Activated CD4-positive, alpha-beta T cell treated with anti-CD3 and anti-CD28 coated beads, Interleukin-2, amount 10 ng/mL, durations not matched to agents 7 days and 5 days (primary cell): ENCODE measurements around the gene ALG6. TPM values are rescaled to one million over a fixed set of nuclear protein-coding genes. Genes with fewer than 3 reads are reported as not detected.

Experiments
- CTCF ChIA-PET: fragments of 350-600 bp; sonication (Branson Sonifier 250); formaldehyde crosslinking; loops from one replicate; lab custom pipeline; 2021; ENCODE audit warnings: antibody characterized with exemption; lab: Charles Lee
- POLR2A ChIA-PET: fragments of 350-600 bp; sonication (Branson Sonifier 250); formaldehyde crosslinking; loops from one replicate; lab custom pipeline; 2021; ENCODE audit warnings: antibody characterized with exemption; lab: Charles Lee
- DNase-seq: peaks from one replicate; pipeline ENCODE4 v3.0.0-alpha.2; 2020
- H3K27ac Mint-ChIP-seq: one replicate; pipeline ENCODE4 v1.8.0; 2021; ENCODE audit warnings: mild to moderate bottlenecking, moderate library complexity, mixed read lengths
- H3K27me3 Mint-ChIP-seq: one replicate; pipeline ENCODE4 v1.8.0; 2021; ENCODE audit warnings: mixed read lengths
- H3K36me3 Mint-ChIP-seq: one replicate; pipeline ENCODE4 v1.8.0; 2021; ENCODE audit warnings: low read depth, mixed read lengths
- H3K4me1 Mint-ChIP-seq: one replicate; pipeline ENCODE4 v1.8.0; 2021; ENCODE audit warnings: mixed read lengths
- H3K4me3 Mint-ChIP-seq: one replicate; pipeline ENCODE4 v1.8.0; 2021; ENCODE audit warnings: mild to moderate bottlenecking, moderate library complexity, mixed read lengths
- H3K9me3 Mint-ChIP-seq: one replicate; pipeline ENCODE4 v1.8.0; 2021; ENCODE audit warnings: mixed read lengths
- total RNA-seq, 2 experiments: library from RNA; stranded (reverse); gene quantifications; one replicate each; pipeline ENCODE4 v1.2.3, GENCODE V29; 2021

The ALG6 gene
- total RNA-seq = 10 to 100 TPM; 26.9 to 28.9 TPM

DNA sequence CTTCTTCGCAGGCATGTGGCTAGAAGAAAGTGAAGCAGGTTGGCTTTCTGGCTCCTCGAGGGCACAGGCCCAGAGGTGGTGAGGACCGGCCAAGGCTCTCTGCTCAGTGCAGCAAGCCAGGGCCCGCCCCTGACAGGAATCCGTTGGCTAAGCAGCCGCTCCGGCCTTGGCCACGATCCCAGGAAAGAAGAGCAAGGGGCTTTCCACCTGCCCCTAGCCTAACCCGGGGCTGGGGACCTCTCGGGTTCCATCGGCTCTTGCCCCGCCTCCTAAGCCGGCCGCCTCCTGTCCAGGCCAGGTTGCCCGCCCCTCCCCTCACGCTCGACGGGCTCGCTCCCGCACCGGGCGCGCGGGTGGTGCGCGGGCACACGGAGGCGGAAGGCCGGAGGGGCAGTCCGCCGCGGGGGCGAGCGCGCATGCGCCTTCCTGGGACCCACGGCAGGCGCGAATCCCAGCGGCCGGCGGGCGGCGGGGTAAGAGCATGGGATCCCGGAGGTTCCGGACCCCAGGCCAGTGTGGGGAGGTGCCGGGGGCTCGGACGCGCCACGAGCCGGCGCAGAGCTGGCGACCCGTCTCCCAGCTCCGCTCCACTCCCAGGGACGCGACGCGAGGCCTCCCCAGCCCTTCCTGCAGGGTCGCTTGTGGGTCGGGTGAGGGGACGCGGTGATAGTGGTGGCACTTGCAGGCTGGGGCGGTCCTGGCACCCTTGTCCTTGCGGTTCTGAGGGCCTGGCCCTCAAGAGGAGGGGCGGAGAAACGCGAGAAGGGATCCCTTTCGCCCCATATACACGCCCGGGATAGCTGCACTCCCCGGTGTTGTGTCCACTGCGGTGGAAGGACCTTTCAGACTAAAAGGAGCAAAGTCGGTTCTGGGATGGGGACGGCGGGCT is at the start of gene ALG6:
ALG6 (plus strand) TSS at position 413 of the 889 bp plus-strand sequence. CDS start 3,351 bp downstream, outside the sequence.
- Mint-ChIP-seq H3K4me1 (peaks cover 26% of the 10 kb centered on the region), H3K9me3 (no peaks in the 10 kb centered on the region), H3K4me3 (peak within 1 kb of the TSS; percentile 95), H3K27ac (peak within 1 kb of the TSS; percentile 92), H3K36me3 (peaks cover 13% of the 10 kb centered on the region), H3K27me3 (peaks cover 7% of the 10 kb centered on the region)
- CTCF ChIA-PET = interaction anchor here (1.0 kb wide), 1 partner anchor 189 kb away, joined by 3 read pairs; no protein-coding TSS in a partner anchor
- peak; percentile 88 for DNase-seq
- POLR2A ChIA-PET = no interaction called here

GRCh38 chr1:63317817-63318152 is 49.6 kb upstream of the ALG6 start:
- H3K4me1 Mint-ChIP-seq = peaks cover 35% of the 10 kb centered on the region
- H3K27me3 Mint-ChIP-seq = peaks cover 75% of the 10 kb centered on the region
- H3K27ac Mint-ChIP-seq = peak overlapping the region; percentile 3
- ChIA-PET CTCF (interaction anchor here (2.1 kb wide), 1 partner anchor 9 kb away, joined by 19 read pairs; no protein-coding TSS in a partner anchor), POLR2A (no interaction called here)
- H3K4me3 Mint-ChIP-seq = peak overlapping the region; percentile 48
- H3K9me3 Mint-ChIP-seq = peaks cover 9% of the 10 kb centered on the region
- peaks cover 19% of the 10 kb centered on the region for H3K36me3 Mint-ChIP-seq
- no peak for DNase-seq

GRCh38 chr1:63318201-63318979 is 49.0 kb upstream of the ALG6 start:
- Mint-ChIP-seq H3K27me3 (peaks cover 72% of the 10 kb centered on the region), H3K27ac (peak overlapping the region; percentile 50), H3K4me1 (peaks cover 36% of the 10 kb centered on the region), H3K9me3 (peaks cover 9% of the 10 kb centered on the region), H3K4me3 (peak overlapping the region; percentile 48), H3K36me3 (peaks cover 19% of the 10 kb centered on the region)
- no peak for DNase-seq
- ChIA-PET CTCF (interaction anchor here (0.6 to 2.5 kb wide), 4 partner anchors 9 to 57 kb away, joined by 3 to 19 read pairs (median 6); no protein-coding TSS in a partner anchor), POLR2A (no interaction called here)

DNA sequence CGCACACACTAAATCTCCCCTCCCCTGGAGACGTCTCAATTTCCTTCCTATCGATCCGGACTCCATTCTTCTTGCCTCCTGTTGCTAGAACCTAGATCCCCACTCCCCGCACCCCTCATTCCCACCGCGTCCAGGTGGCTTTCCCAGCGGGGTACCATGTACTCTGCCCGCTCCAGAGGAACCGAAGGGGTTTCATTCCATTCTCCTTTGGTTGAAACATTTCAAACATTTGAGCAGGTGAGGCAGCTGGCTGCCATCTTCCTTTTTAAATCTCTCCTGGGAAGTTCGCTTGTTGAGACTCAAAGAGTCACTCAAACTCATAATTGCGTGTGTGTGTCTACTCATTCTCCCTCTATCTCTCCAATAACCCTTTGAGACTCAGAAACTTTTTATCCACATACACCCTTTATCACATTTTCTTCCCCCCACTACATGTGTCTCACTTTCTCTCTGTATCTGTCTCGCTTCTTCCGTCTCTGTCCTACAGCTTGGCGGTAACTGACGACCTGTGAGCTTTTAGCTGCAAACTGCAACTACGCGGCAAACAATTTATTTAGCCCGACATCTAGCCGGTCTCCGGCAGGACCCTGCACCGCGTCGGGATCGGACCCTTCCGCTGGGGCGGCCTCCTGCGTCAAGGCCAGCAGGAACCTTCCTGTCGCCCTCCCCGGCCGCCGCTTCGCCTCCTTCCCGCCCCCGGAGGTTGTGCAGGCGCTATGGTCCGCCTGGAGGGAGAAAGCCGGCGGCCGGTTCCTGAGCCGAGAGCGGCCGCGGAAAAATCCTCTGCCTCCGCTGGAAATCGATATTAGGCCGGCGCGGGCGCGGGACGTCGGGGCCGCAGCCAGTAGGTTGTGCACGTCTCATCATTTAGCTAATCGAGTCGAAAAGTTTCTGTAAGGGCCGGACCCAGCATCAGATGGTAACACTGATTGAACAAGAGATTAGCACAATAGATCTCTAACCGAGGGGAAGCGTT is 48.1 kb upstream of the ALG6 start:
- ChIA-PET CTCF (interaction anchor here (0.6 to 2.5 kb wide), 5 partner anchors 10 to 1118 kb away, joined by 3 to 8 read pairs (median 3); no protein-coding TSS in a partner anchor), POLR2A (no interaction called here)
- DNase-seq = no peak
- Mint-ChIP-seq H3K27me3 (peaks cover 66% of the 10 kb centered on the region), H3K4me3 (peak overlapping the region; percentile 51), H3K9me3 (peaks cover 9% of the 10 kb centered on the region), H3K27ac (peak overlapping the region; percentile 68), H3K4me1 (peaks cover 38% of the 10 kb centered on the region), H3K36me3 (peaks cover 19% of the 10 kb centered on the region)

- no peak for DNase-seq
- H3K9me3 Mint-ChIP-seq = peaks cover 9% of the 10 kb centered on the region
- peaks cover 44% of the 10 kb centered on the region for H3K4me1 Mint-ChIP-seq
- ChIA-PET CTCF (interaction anchor here (0.6 to 2.5 kb wide), 3 partner anchors 9 to 1119 kb away, joined by 3 to 8 read pairs (median 3); no protein-coding TSS in a partner anchor), POLR2A (no interaction called here)
- H3K36me3 Mint-ChIP-seq = peaks cover 21% of the 10 kb centered on the region
- peaks cover 67% of the 10 kb centered on the region for H3K27me3 Mint-ChIP-seq
- H3K27ac Mint-ChIP-seq = peak overlapping the region; percentile 68
- H3K4me3 Mint-ChIP-seq = peak overlapping the region; percentile 51
Measured at GRCh38 chr1:63320022-63320721, 47.3 kb upstream of the ALG6 start.

DNA sequence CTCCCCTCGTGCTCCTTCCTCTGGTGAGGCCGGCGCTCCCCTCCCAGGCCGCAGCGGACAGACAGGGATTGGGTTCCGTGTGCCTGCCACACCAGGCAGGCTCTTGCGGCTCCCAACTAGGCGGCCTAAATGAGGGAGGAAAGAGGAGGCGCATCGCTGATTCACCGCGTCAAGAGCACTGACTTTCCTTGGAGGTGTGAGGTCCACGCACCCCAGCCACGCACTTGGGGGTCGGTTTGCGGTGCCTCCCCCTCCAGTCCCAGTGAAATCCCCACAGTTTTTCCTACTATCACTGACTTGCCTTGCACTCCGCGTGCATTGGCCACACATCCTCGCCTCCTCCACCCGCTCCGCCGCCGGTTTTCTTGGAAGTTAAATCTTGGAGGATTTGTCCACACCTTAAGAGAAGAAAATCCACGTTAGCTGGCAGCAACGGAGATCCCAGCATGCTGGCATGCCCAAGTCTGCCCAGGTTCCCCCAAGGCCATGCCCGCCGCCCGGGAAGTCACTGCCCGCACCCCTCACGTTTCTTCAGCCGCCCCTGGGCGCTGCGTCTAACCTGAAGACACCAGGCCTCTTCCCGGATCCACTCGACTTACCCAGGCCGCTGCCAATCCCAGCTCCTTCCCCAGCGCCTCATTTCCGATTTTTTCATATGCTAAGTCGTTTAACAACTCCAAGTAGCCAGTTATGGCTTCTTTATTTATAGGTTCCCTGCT is 46.2 kb upstream of the ALG6 start:
- Mint-ChIP-seq H3K9me3 (peaks cover 9% of the 10 kb centered on the region), H3K27ac (peak overlapping the region; percentile 72), H3K27me3 (peaks cover 68% of the 10 kb centered on the region), H3K4me3 (peak overlapping the region; percentile 63), H3K4me1 (peaks cover 45% of the 10 kb centered on the region), H3K36me3 (peaks cover 22% of the 10 kb centered on the region)
- POLR2A ChIA-PET = no interaction called here
- DNase-seq = no peak
- CTCF ChIA-PET = interaction anchor here (0.9 kb wide), 1 partner anchor 11 kb away, joined by 3 read pairs; no protein-coding TSS in a partner anchor

DNA sequence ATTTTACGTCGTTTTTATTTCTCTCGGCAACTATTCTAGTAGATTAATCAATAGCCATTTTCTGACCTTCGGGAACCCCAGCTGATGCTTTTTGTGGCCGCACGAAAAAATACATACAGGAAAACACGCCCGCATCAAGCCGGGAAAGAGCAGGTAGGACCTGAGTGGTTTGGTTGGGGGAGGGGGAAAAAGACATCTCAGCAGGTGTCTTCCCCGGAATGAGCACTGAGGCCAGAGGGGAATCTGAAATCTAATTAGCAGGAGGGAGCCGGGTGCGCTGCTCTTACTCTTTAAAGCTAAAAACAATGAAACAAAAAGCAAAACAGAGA is 45.7 kb upstream of the ALG6 start:
- ChIA-PET CTCF (interaction anchor here (0.9 kb wide), 1 partner anchor 10 kb away, joined by 3 read pairs; no protein-coding TSS in a partner anchor), POLR2A (no interaction called here)
- no peak for DNase-seq
- Mint-ChIP-seq H3K9me3 (peaks cover 9% of the 10 kb centered on the region), H3K4me3 (peak overlapping the region; percentile 63), H3K4me1 (peaks cover 49% of the 10 kb centered on the region), H3K27me3 (peaks cover 70% of the 10 kb centered on the region), H3K36me3 (peaks cover 24% of the 10 kb centered on the region), H3K27ac (peak overlapping the region; percentile 72)

GRCh38 chr1:63322114-63322943 is 45.1 kb upstream of the ALG6 start, which contains the start of gene FOXD3:
TSS of gene FOXD3 (plus strand) at chr1:63322567. CDS start at chr1:63323059, 492 bp downstream.
- ChIA-PET POLR2A (no interaction called here), CTCF (interaction anchor here (0.9 kb wide), 1 partner anchor 10 kb away, joined by 3 read pairs; no protein-coding TSS in a partner anchor)
- Mint-ChIP-seq H3K27ac (peak within 1 kb of the TSS; percentile 76), H3K9me3 (peaks cover 9% of the 10 kb centered on the region), H3K4me3 (peak within 1 kb of the TSS; percentile 63), H3K36me3 (peaks cover 24% of the 10 kb centered on the region), H3K27me3 (peaks cover 76% of the 10 kb centered on the region), H3K4me1 (peaks cover 53% of the 10 kb centered on the region)
- no peak for DNase-seq

GRCh38 chr1:63322944-63323864 is 44.2 kb upstream of the ALG6 start:
- Mint-ChIP-seq H3K4me3 (peak overlapping the region; percentile 61), H3K4me1 (peaks cover 52% of the 10 kb centered on the region), H3K27ac (no peak overlapping the region), H3K9me3 (peaks cover 9% of the 10 kb centered on the region), H3K27me3 (peaks cover 77% of the 10 kb centered on the region), H3K36me3 (peaks cover 22% of the 10 kb centered on the region)
- POLR2A ChIA-PET = no interaction called here
- CTCF ChIA-PET = no interaction called here
- DNase-seq = peak; percentile 43
